Suprapubic skin (tissue), 3 donors: ENCODE measurements around the gene CDNF.

Experiments used
- CTCF ChIP-seq, 2 donors: fragments of 200-600 bp in 1 of 2; fragments of 450-650 bp in 1 of 2; sonication (generic) in 1 of 2; IDR thresholded peaks; one replicate each; pipeline ENCODE4 v1.5.1; 2016 to 2019; ENCODE audit warnings: antibody characterized with exemption in 2 of 2, mild to moderate bottlenecking in 1 of 2, moderate library complexity in 1 of 2
- POLR2A ChIP-seq, 2 donors: fragments of 450-650 bp; IDR thresholded peaks; one replicate each; pipeline ENCODE4 v1.6.1; 2017; ENCODE audit warnings: antibody characterized with exemption in 2 of 2, mild to moderate bottlenecking in 2 of 2, moderate library complexity in 2 of 2

- TF ChIP-seq POLR2A (IDR thresholded peaks at IDR 0.05) (no peak), CTCF (IDR thresholded peaks at IDR 0.05) (no peak)
Measured at GRCh38 chr10:14820775-14821154, 17.1 kb downstream of the CDNF start.
